A673 (cell line): ENCODE results near the gene PAQR4. TPM values are rescaled to one million over a fixed set of nuclear protein-coding genes. Genes with fewer than 3 reads are reported as not detected.

Experiments
- BruUV-seq: library from RNA; stranded (reverse); fragments of 400-500 nt; replicated peaks from 2 replicates; lab custom pipeline; 2021; lab: Mats Ljungman, UMichigan
- CTCF ChIA-PET: fragments of 300-600 bp; sonication (Branson Sonifier 250); formaldehyde crosslinking; loops from one replicate; lab custom pipeline; 2022; ENCODE audit warnings: antibody characterized with exemption; lab: Charles Lee
- POLR2A ChIA-PET: fragments of 300-600 bp; sonication (Branson Sonifier 250); formaldehyde crosslinking; loops from one replicate; lab custom pipeline; 2022; ENCODE audit warnings: antibody characterized with exemption; ENCODE audit not compliant: low non-redundant PET; lab: Charles Lee
- DNase-seq: peaks from one replicate; pipeline ENCODE4 v3.0.0-alpha.2; 2015; ENCODE audit warnings: low spot score
- H3K27ac ChIP-seq: fragments of 200-600 bp; sonication (generic); 2 replicates; pipeline ENCODE4 v1.5.1; 2016; ENCODE audit warnings: mixed run types, low read depth, mild to moderate bottlenecking, mixed read lengths, antibody characterized with exemption, low read length; ENCODE audit not compliant: poor library complexity, severe bottlenecking
- H3K27me3 ChIP-seq: fragments of 200-600 bp; sonication (generic); replicated peaks from 2 replicates; pipeline ENCODE4 v1.6.1; 2017; ENCODE audit warnings: mixed run types, low read depth, mild to moderate bottlenecking, mixed read lengths, antibody characterized with exemption, low read length; ENCODE audit not compliant: insufficient read depth, poor library complexity
- H3K36me3 ChIP-seq: fragments of 200-600 bp; sonication (generic); 2 replicates; pipeline ENCODE4 v1.6.1; 2016; ENCODE audit warnings: mixed run types, mild to moderate bottlenecking, mixed read lengths, antibody characterized with exemption, low read length; ENCODE audit not compliant: insufficient read depth, poor library complexity, severe bottlenecking
- H3K4me1 ChIP-seq: fragments of 200-600 bp; sonication (generic); 2 replicates; pipeline ENCODE4 v1.6.1; 2017; ENCODE audit warnings: mixed run types, mild to moderate bottlenecking, mixed read lengths, antibody characterized with exemption, low read length; ENCODE audit not compliant: insufficient read depth, poor library complexity, severe bottlenecking
- H3K4me3 ChIP-seq: fragments of 200-600 bp; sonication (generic); 2 replicates; pipeline ENCODE4 v1.5.1; 2016; ENCODE audit warnings: low read depth, mixed run types, mild to moderate bottlenecking, mixed read lengths, low read length; ENCODE audit not compliant: poor library complexity, severe bottlenecking
- H3K9me3 ChIP-seq: fragments of 200-600 bp; sonication (generic); 2 replicates; pipeline ENCODE4 v1.6.1; 2016; ENCODE audit warnings: mixed run types, low read depth, mild to moderate bottlenecking, mixed read lengths, antibody characterized with exemption, low read length; ENCODE audit not compliant: poor library complexity, severe bottlenecking
- CTCF ChIP-seq: fragments of 300-800, 200-600 bp; sonication (generic); conservative IDR thresholded peaks from 2 replicates; pipeline ENCODE4 v1.5.1; 2017; ENCODE audit warnings: low read depth, mild to moderate bottlenecking, antibody characterized with exemption, low read length, moderate library complexity, mixed read lengths
- EZH2 ChIP-seq: fragments of 200-600 bp; sonication (generic); IDR thresholded peaks from 2 replicates; pipeline ENCODE4 v1.6.1; 2017; ENCODE audit warnings: borderline replicate concordance, low read depth, mild to moderate bottlenecking, mixed read lengths, antibody characterized with exemption, low read length; ENCODE audit not compliant: poor library complexity, severe bottlenecking
- intact Hi-C: fragments of 100-400 bp; cut with micrococcal nuclease; formaldehyde crosslinking; loops from one replicate; pipeline ENCODE4 v1.10.0; 2022; ENCODE audit not compliant: unreplicated experiment
- total RNA-seq: library from RNA; stranded (reverse); gene quantifications from 2 replicates; pipeline ENCODE4 v1.2.3, GENCODE V29; 2021

PAQR4 gene
- total RNA-seq, 1 experiment from 2014 or later = 46.5 TPM

GRCh38 chr16:3017794-3018506 is 48.8 kb downstream of the PAQR4 start, which contains the start of gene CLDN6:
Gene CLDN6 (minus strand): TSS chr16:3018183. CDS start chr16:3016021, 2,162 bp downstream.
- ChIA-PET CTCF (no interaction called here), POLR2A (no interaction called here)
- Histone ChIP-seq H3K36me3 (no peaks in the 10 kb centered on the region), H3K9me3 (no peaks in the 10 kb centered on the region), H3K4me1 (peaks cover 23% of the 10 kb centered on the region), H3K27ac (no peak within 1 kb of the TSS), H3K4me3 (peak within 1 kb of the TSS; percentile 32), H3K27me3 (peaks cover 16% of the 10 kb centered on the region)
- TF ChIP-seq EZH2 = no peak
- TF ChIP-seq CTCF = peak; percentile 74
- BruUV-seq = no TSS peak
- intact Hi-C loops = no loop called here
- DNase-seq = peak; percentile 72

GRCh38 chr16:3019594-3020246 is 50.6 kb downstream of the PAQR4 start:
- POLR2A ChIA-PET = interaction anchor here (0.6 kb wide), 1 partner anchor 7 kb away, joined by 8 read pairs; no protein-coding TSS in a partner anchor
- H3K27ac ChIP-seq = no peak overlapping the region
- peak overlapping the region; percentile 63 for H3K4me3 ChIP-seq
- H3K27me3 ChIP-seq = no peaks in the 10 kb centered on the region
- CTCF ChIA-PET = interaction anchor here (0.9 to 1.1 kb wide), 4 partner anchors 9 to 110 kb away, joined by 3 to 6 read pairs (median 4); no protein-coding TSS in a partner anchor
- no peaks in the 10 kb centered on the region for H3K36me3 ChIP-seq
- DNase-seq = no peak
- BruUV-seq = no TSS peak
- peaks cover 29% of the 10 kb centered on the region for H3K4me1 ChIP-seq
- no peaks in the 10 kb centered on the region for H3K9me3 ChIP-seq
- TF ChIP-seq EZH2 = no peak
- TF ChIP-seq CTCF = no peak
- intact Hi-C loops = no loop called here

GRCh38 chr16:3020247-3020603 is 51.1 kb downstream of the PAQR4 start, which contains the start of gene TNFRSF12A:
Gene TNFRSF12A (plus strand): TSS chr16:3020368. CDS start chr16:3020398, 30 bp downstream.
- TF ChIP-seq EZH2 (no peak), CTCF (no peak)
- H3K4me3 ChIP-seq = peak within 1 kb of the TSS; percentile 63
- DNase-seq = peak; percentile 89
- ChIA-PET POLR2A (interaction anchor here (0.6 kb wide), 1 partner anchor 8 kb away, joined by 8 read pairs; no protein-coding TSS in a partner anchor), CTCF (interaction anchor here (0.9 to 1.1 kb wide), 4 partner anchors 9 to 109 kb away, joined by 3 to 6 read pairs (median 4); no protein-coding TSS in a partner anchor)
- H3K27ac ChIP-seq = peak within 1 kb of the TSS; percentile 97
- BruUV-seq = no TSS peak
- H3K27me3 ChIP-seq = no peaks in the 10 kb centered on the region
- no peaks in the 10 kb centered on the region for H3K9me3 ChIP-seq
- intact Hi-C loops = no loop called here
- H3K36me3 ChIP-seq = no peaks in the 10 kb centered on the region
- H3K4me1 ChIP-seq = peaks cover 29% of the 10 kb centered on the region
